ENCODE results near the gene SP140. TPM values are rescaled to one million over a fixed set of nuclear protein-coding genes. Genes with fewer than 3 reads are reported as not detected.

The SP140 gene
- total RNA-seq, 1 experiment from 2014 or later: 2.6 TPM

GRCh38 chr2:230346465-230346864 lies 120.9 kb downstream of the SP140 start (continued):
- no peak for TF ChIP-seq ELF1 (IDR thresholded peaks at IDR 0.05; ENCODE audit: borderline replicate concordance, low read depth)

GRCh38 chr2:230346921-230347533 lies 121.5 kb downstream of the SP140 start:
- H3K79me2 ChIP-seq (ENCODE audit: insufficient read depth, low read length): peaks cover 81% of the 10 kb centered on the region
- no peaks in the 10 kb centered on the region for H3K9me2 ChIP-seq (ENCODE audit: insufficient read depth)
- no peak for DNase-seq (ENCODE audit: low read depth, low spot score)
- CTCF ChIA-PET: no interaction called here
- POLR2A ChIA-PET: no interaction called here
- no peaks in the 10 kb centered on the region for H3K9me3 ChIP-seq (ENCODE audit: control insufficient read depth in 1 of 2, insufficient read depth in 1 of 2, low read depth in 1 of 2, low read length in 2 of 2)
- no peak overlapping the region for H3K9ac ChIP-seq (ENCODE audit: low read length)
- no TSS peak for BruUV-seq (replicated peaks)
- H2AFZ ChIP-seq (ENCODE audit: low read depth, low read length, poor library complexity, severe bottlenecking): no peak overlapping the region
- H3K27me3 ChIP-seq (ENCODE audit: insufficient read depth, low read length): no peaks in the 10 kb centered on the region
- H4K20me1 ChIP-seq (ENCODE audit: insufficient read depth): no peaks in the 10 kb centered on the region
- TF ChIP-seq MAX (IDR thresholded peaks at IDR 0.05) (no peak), EZH2phosphoT487 (IDR thresholded peaks at IDR 0.05; ENCODE audit: borderline replicate concordance) (no peak)
- peaks cover 0 to 4% of the 10 kb centered on the region in 2 experiments; a peak in 2 of 4 replicates for H3K36me3 ChIP-seq (ENCODE audit: control insufficient read depth in 1 of 2, insufficient read depth in 2 of 2, low read length in 2 of 2)
- intact Hi-C loops (cut with micrococcal nuclease): no loop called here
- peaks cover 0 to 20% of the 10 kb centered on the region in 2 experiments; a peak in 3 of 4 replicates for H3K4me1 ChIP-seq (ENCODE audit: control insufficient read depth in 1 of 2, insufficient read depth in 2 of 2, low read length in 2 of 2)
- RAD21 ChIA-PET (ENCODE audit: low non-redundant PET in 1 of 2, low total read pairs in 2 of 2, uncharacterized antibody in 2 of 2, unreplicated experiment in 2 of 2): no interaction called here
- H3K4me3 ChIP-seq (replicated peaks in 1 of 2; ENCODE audit: low read depth in 1 of 2, low read length in 2 of 2): no peak overlapping the region
- no peak for ATAC-seq
- no peak overlapping the region for H3K4me2 ChIP-seq (ENCODE audit: low read length)
- no peak overlapping the region for H3K27ac ChIP-seq (ENCODE audit: low read depth, low read length)

- CTCF ChIA-PET: no interaction called here
- Histone ChIP-seq H3K79me2 (ENCODE audit: insufficient read depth, low read length) (peaks cover 81% of the 10 kb centered on the region), H3K9me2 (ENCODE audit: insufficient read depth) (no peaks in the 10 kb centered on the region), H3K27ac (ENCODE audit: low read depth, low read length) (no peak overlapping the region), H3K4me1 (ENCODE audit: control insufficient read depth in 1 of 2, insufficient read depth in 2 of 2, low read length in 2 of 2) (peaks cover 0 to 19% of the 10 kb centered on the region in 2 experiments; a peak in 3 of 4 replicates), H3K9me3 (ENCODE audit: control insufficient read depth in 1 of 2, insufficient read depth in 1 of 2, low read depth in 1 of 2, low read length in 2 of 2) (no peaks in the 10 kb centered on the region), H3K4me2 (ENCODE audit: low read length) (no peak overlapping the region), H3K27me3 (ENCODE audit: insufficient read depth, low read length) (no peaks in the 10 kb centered on the region), H3K9ac (ENCODE audit: low read length) (no peak overlapping the region), H2AFZ (ENCODE audit: low read depth, low read length, poor library complexity, severe bottlenecking) (no peak overlapping the region), H3K36me3 (ENCODE audit: control insufficient read depth in 1 of 2, insufficient read depth in 2 of 2, low read length in 2 of 2) (peaks cover 0 to 4% of the 10 kb centered on the region in 2 experiments; a peak in 2 of 4 replicates), H3K4me3 (replicated peaks in 1 of 2; ENCODE audit: low read depth in 1 of 2, low read length in 2 of 2) (no peak overlapping the region), H4K20me1 (ENCODE audit: insufficient read depth) (no peaks in the 10 kb centered on the region)
- ATAC-seq (no peak), DNase-seq (ENCODE audit: low read depth, low spot score) (no peak)
- intact Hi-C loops (cut with micrococcal nuclease): no loop called here
- POLR2A ChIA-PET: no interaction called here
- TF ChIP-seq ELF1 (IDR thresholded peaks at IDR 0.05; ENCODE audit: borderline replicate concordance, low read depth) (no peak), RAD21 (IDR thresholded peaks at IDR 0.05; ENCODE audit: low read depth) (no peak), ZNF274 (IDR thresholded peaks at IDR 0.05; ENCODE audit: low read depth, low read length) (no peak), EZH2 (IDR thresholded peaks at IDR 0.05) (no peak), CEBPB (IDR thresholded peaks at IDR 0.05; ENCODE audit: low read depth) (no peak), ZBTB33 (IDR thresholded peaks at IDR 0.05; ENCODE audit: extremely low read depth, insufficient replicate concordance, low read length) (no peak), EZH2phosphoT487 (IDR thresholded peaks at IDR 0.05; ENCODE audit: borderline replicate concordance) (no peak), SIN3A (IDR thresholded peaks at IDR 0.05; ENCODE audit: low read depth) (no peak), ZFX (IDR thresholded peaks at IDR 0.05) (no peak), POLR2A (IDR thresholded peaks at IDR 0.05; ENCODE audit: borderline replicate concordance, extremely low read depth, insufficient read depth, insufficient read length) (no peak), POLR2AphosphoS5 (IDR thresholded peaks at IDR 0.05; ENCODE audit: low read depth, low read length) (no peak), ATF3 (IDR thresholded peaks at IDR 0.05) (no peak)
- BruUV-seq (replicated peaks): no TSS peak
- RAD21 ChIA-PET (ENCODE audit: low non-redundant PET in 1 of 2, low total read pairs in 2 of 2, uncharacterized antibody in 2 of 2, unreplicated experiment in 2 of 2): no interaction called here
These were observed 122.2 kb downstream of the SP140 start for GRCh38 chr2:230347659-230348305.
